Neural progenitor cell (in vitro differentiated cells): Measurements from ENCODE around the gene SNRPB. TPM values are rescaled to one million over a fixed set of nuclear protein-coding genes. Genes with fewer than 3 reads are reported as not detected.

Source experiments
- DNase-seq: peaks from one replicate; pipeline ENCODE4 v3.0.0-alpha.2; 2016; ENCODE audit warnings: low spot score
- H2AFZ ChIP-seq: fragments of 200-600 bp; sonication (generic); replicated peaks from 2 replicates; pipeline ENCODE4 v1.6.1; 2016; ENCODE audit warnings: antibody characterized with exemption
- H3F3A ChIP-seq: fragments of 200-600 bp; sonication (generic); 2 replicates; pipeline ENCODE4 v1.6.1; 2016; ENCODE audit warnings: antibody characterized with exemption, low read depth
- H3K27ac ChIP-seq: fragments of 200-600 bp; sonication (generic); 2 replicates; pipeline ENCODE4 v1.5.1; 2016; ENCODE audit warnings: mild to moderate bottlenecking
- H3K27me3 ChIP-seq: fragments of 200-600 bp; sonication (generic); 2 replicates; pipeline ENCODE4 v1.6.1; 2016; ENCODE audit warnings: mild to moderate bottlenecking, moderate library complexity
- H3K36me3 ChIP-seq: fragments of 200-600 bp; sonication (generic); 2 replicates; pipeline ENCODE4 v1.5.1; 2016
- H3K4me1 ChIP-seq: fragments of 200-600 bp; sonication (generic); 2 replicates; pipeline ENCODE4 v1.6.1; 2016; ENCODE audit warnings: mixed run types
- H3K4me2 ChIP-seq: fragments of 200-600 bp; sonication (generic); 2 replicates; pipeline ENCODE4 v1.6.1; 2016
- H3K4me3 ChIP-seq: fragments of 200-600 bp; sonication (generic); 2 replicates; pipeline ENCODE4 v1.5.1; 2016
- H3K79me2 ChIP-seq: fragments of 200-600 bp; sonication (generic); 2 replicates; pipeline ENCODE4 v1.6.1; 2016; ENCODE audit warnings: low read depth
- H3K9ac ChIP-seq: fragments of 200-600 bp; sonication (generic); 2 replicates; pipeline ENCODE4 v1.6.1; 2016
- H3K9me3 ChIP-seq: fragments of 200-600 bp; sonication (generic); 2 replicates; pipeline ENCODE4 v1.5.1; 2016; ENCODE audit warnings: low read depth
- H4K20me1 ChIP-seq: fragments of 200-600 bp; sonication (generic); 2 replicates; pipeline ENCODE4 v1.6.1; 2016; ENCODE audit warnings: low read depth
- H3K27ac Mint-ChIP-seq: 3 replicates; pipeline ENCODE4 v1.8.0; 2021; ENCODE audit warnings: mixed read lengths
- H3K27me3 Mint-ChIP-seq: 2 replicates; pipeline ENCODE4 v1.8.0; 2022; ENCODE audit warnings: low read depth, mild to moderate bottlenecking, inconsistent platforms, moderate library complexity, mixed read lengths; ENCODE audit not compliant: insufficient read depth
- H3K36me3 Mint-ChIP-seq: 3 replicates; pipeline ENCODE4 v1.8.0; 2021; ENCODE audit warnings: mixed read lengths
- H3K4me1 Mint-ChIP-seq: 3 replicates; pipeline ENCODE4 v1.8.0; 2021; ENCODE audit warnings: mixed read lengths
- H3K4me3 Mint-ChIP-seq: 3 replicates; pipeline ENCODE4 v1.8.0; 2021; ENCODE audit warnings: mild to moderate bottlenecking, moderate library complexity, mixed read lengths
- H3K9me3 Mint-ChIP-seq: 3 replicates; pipeline ENCODE4 v1.8.0; 2020; ENCODE audit warnings: mixed read lengths
- CTCF ChIP-seq: fragments of 200-600 bp; sonication (generic); IDR thresholded peaks from 2 replicates; pipeline ENCODE4 v1.5.1; 2017; ENCODE audit warnings: antibody characterized with exemption, mild to moderate bottlenecking
- EZH2 ChIP-seq: fragments of 200-600 bp; sonication (generic); IDR thresholded peaks from 2 replicates; pipeline ENCODE4 v1.6.1; 2017; ENCODE audit warnings: antibody characterized with exemption, mild to moderate bottlenecking, moderate library complexity
- EZH2phosphoT487 ChIP-seq: fragments of 200-600 bp; sonication (generic); IDR thresholded peaks from 2 replicates; pipeline ENCODE4 v1.6.1; 2017; ENCODE audit warnings: antibody characterized with exemption
- total RNA-seq: library from RNA; depleted of rRNA; stranded (reverse); fragments of >200 nt; gene quantifications from 2 replicates; pipeline ENCODE4 v1.2.3, GENCODE V29; 2015; ENCODE audit warnings: low replicate concordance

The SNRPB gene
- total RNA-seq, 1 donor from 2014 or later: 323 TPM

- Histone ChIP-seq H3K4me3 (peak overlapping the region; percentile 77), H3K4me1 (no peaks in the 10 kb centered on the region), H3K27ac (no peak overlapping the region), H3K36me3 (no peaks in the 10 kb centered on the region), H2AFZ (no peak overlapping the region), H3F3A (no peaks in the 10 kb centered on the region), H3K9ac (no peak overlapping the region), H3K9me3 (no peaks in the 10 kb centered on the region), H4K20me1 (no peaks in the 10 kb centered on the region), H3K4me2 (peak overlapping the region; percentile 92), H3K79me2 (peaks cover 11% of the 10 kb centered on the region), H3K27me3 (peaks cover 65% of the 10 kb centered on the region)
- TF ChIP-seq EZH2: no peak
- TF ChIP-seq EZH2phosphoT487: no peak
- TF ChIP-seq CTCF: no peak
- Mint-ChIP-seq H3K9me3 (peaks cover 2% of the 10 kb centered on the region), H3K27me3 (no peaks in the 10 kb centered on the region), H3K27ac (no peak overlapping the region), H3K4me3 (peak overlapping the region; percentile 100), H3K4me1 (peaks cover 9% of the 10 kb centered on the region), H3K36me3 (peaks cover 2% of the 10 kb centered on the region)
- no peak for DNase-seq
Observed at GRCh38 chr20:2509794-2510193, 39.2 kb upstream of the SNRPB start.

- Histone ChIP-seq H3K9ac (no peak overlapping the region), H3K4me2 (peak overlapping the region; percentile 92), H3K27me3 (peaks cover 61% of the 10 kb centered on the region), H3K9me3 (no peaks in the 10 kb centered on the region), H4K20me1 (no peaks in the 10 kb centered on the region), H3K36me3 (no peaks in the 10 kb centered on the region), H2AFZ (peak overlapping the region; percentile 100), H3K27ac (no peak overlapping the region), H3F3A (no peaks in the 10 kb centered on the region), H3K79me2 (peaks cover 11% of the 10 kb centered on the region), H3K4me3 (peak overlapping the region; percentile 77), H3K4me1 (no peaks in the 10 kb centered on the region)
- no peak overlapping the region for H3K27ac Mint-ChIP-seq
- H3K27me3 Mint-ChIP-seq: no peaks in the 10 kb centered on the region
- DNase-seq: no peak
- H3K36me3 Mint-ChIP-seq: peaks cover 2% of the 10 kb centered on the region
- peaks cover 9% of the 10 kb centered on the region for H3K4me1 Mint-ChIP-seq
- H3K9me3 Mint-ChIP-seq: peaks cover 2% of the 10 kb centered on the region
- peak overlapping the region; percentile 100 for H3K4me3 Mint-ChIP-seq
- no peak for TF ChIP-seq EZH2
- TF ChIP-seq EZH2phosphoT487: no peak
- TF ChIP-seq CTCF: no peak
Observed at GRCh38 chr20:2509468-2509781, 38.8 kb upstream of the SNRPB start.

GRCh38 chr20:2508631-2509467, 38.3 kb upstream of the SNRPB start, which contains the start of gene ZNF343:
ZNF343 (minus strand) TSS chr20:2508915; CDS start chr20:2493895, 15,020 bp downstream.
- Histone ChIP-seq H3K4me2 (peak within 1 kb of the TSS; percentile 92), H4K20me1 (no peaks in the 10 kb centered on the region), H3F3A (no peaks in the 10 kb centered on the region), H3K27ac (no peak within 1 kb of the TSS), H3K4me1 (no peaks in the 10 kb centered on the region), H3K9me3 (no peaks in the 10 kb centered on the region), H3K9ac (peak within 1 kb of the TSS; percentile 4), H3K27me3 (peaks cover 56% of the 10 kb centered on the region), H2AFZ (peak within 1 kb of the TSS; percentile 100), H3K36me3 (no peaks in the 10 kb centered on the region), H3K79me2 (peaks cover 11% of the 10 kb centered on the region), H3K4me3 (peak within 1 kb of the TSS; percentile 77)
- H3K27me3 Mint-ChIP-seq: no peaks in the 10 kb centered on the region
- H3K4me1 Mint-ChIP-seq: peaks cover 9% of the 10 kb centered on the region
- H3K4me3 Mint-ChIP-seq: peak within 1 kb of the TSS; percentile 100
- peak; percentile 89 for DNase-seq
- no peak for TF ChIP-seq EZH2
- no peak for TF ChIP-seq EZH2phosphoT487
- no peak for TF ChIP-seq CTCF
- H3K27ac Mint-ChIP-seq: peak within 1 kb of the TSS; percentile 99
- peaks cover 2% of the 10 kb centered on the region for H3K9me3 Mint-ChIP-seq
- H3K36me3 Mint-ChIP-seq: peaks cover 2% of the 10 kb centered on the region
